Adrenal gland (tissue), 12 donors: Measurements from ENCODE around the gene RGPD3. TPM values are rescaled to one million over a fixed set of nuclear protein-coding genes. Genes with fewer than 3 reads are reported as not detected.
"Not testable (repeated sequence)": the region's sequence is repeated elsewhere in the genome, so short reads cannot be mapped to it uniquely, and the experiment has no call there.

Experiments
- DNase-seq, 7 donors: peaks; one replicate each; pipeline ENCODE4 v3.0.0-alpha.2; 2019 to 2020
- H3K27ac ChIP-seq, 5 donors: fragments of 200-600 bp; sonication (generic) in 4 of 5; 1 replicate in 3 of 5; 2 replicates in 2 of 5; pipeline versions ENCODE4 v1.5.1 to v1.8.0; 2016 to 2020; ENCODE audit warnings: mild to moderate bottlenecking in 1 of 5
- H3K27me3 ChIP-seq: fragments of 200-600 bp; 2 replicates; pipeline ENCODE4 v1.8.0; 2021
- H3K36me3 ChIP-seq, 2 donors: fragments of 200-600 bp; replicated peaks in 1 of 2; 1 replicate in 1 of 2; 2 replicates in 1 of 2; pipeline versions ENCODE4 v1.5.1 to v1.8.0; 2018 to 2022
- H3K4me1 ChIP-seq, 2 donors: fragments of 200-600 bp; replicated peaks in 1 of 2; 1 replicate in 1 of 2; 2 replicates in 1 of 2; pipeline versions ENCODE4 v1.5.1 to v1.8.0; 2018 to 2021
- H3K4me3 ChIP-seq, 4 donors: fragments of 200-600 bp; sonication (generic) in 3 of 4; one replicate each; pipeline ENCODE4 v1.5.1; 2016 to 2018
- H3K9me3 ChIP-seq, 3 donors: fragments of 200-600 bp; sonication (generic) in 1 of 3; replicated peaks in 1 of 3; 1 replicate in 2 of 3; 2 replicates in 1 of 3; pipeline versions ENCODE4 v1.5.1 to v1.8.0; 2016 to 2021
- WGBS, 4 donors: extraction: QIAGEN DNeasy Blood & Tissue Kit in 2 of 4; methylation state at CpG; one replicate each; pipeline versions ENCODE4 v1.1.5 to v1.1.7; 2013 to 2017; 5-methylcytosine and 5-hydroxymethylcytosine counted together
- intact Hi-C, 2 donors: fragments of 100-400 bp; cut with DNase I; formaldehyde crosslinking; loops; one replicate each; pipeline versions ENCODE4 v1.14.1 to v1.15.0; 2022 to 2023
- polyA plus RNA-seq, 3 donors: library from polyadenylated mRNA; stranded (reverse); fragments of 200-250 nt in 2 of 3; fragments of 350-450 nt in 1 of 3; fragmentation: Illumina TruSeq in 1 of 3; extraction: RNeasy Lipid Tissue Mini Kit (QIAGEN cat#74804) in 1 of 3; gene quantifications; one replicate each; pipeline ENCODE4 v1.2.3, GENCODE V29; 2013 to 2014
- total RNA-seq, 9 donors: library from RNA; depleted of rRNA in 4 of 9; stranded (reverse); fragments of >200 nt in 4 of 9; fragments of 120-200 nt in 1 of 9; fragmentation: NEBNext Ultra II Directional in 1 of 9; extraction: Animal tissue kit (Norgen Biotek cat#: 25700) in 1 of 9; gene quantifications; one replicate each; pipeline versions ENCODE4 v1.1.0 to v1.2.4, GENCODE V29; 2013 to 2023
- donor health status: healthy with polysubstance abuse.
- donor health status: Bipolar disorder and iron deficiency.
- donor health status: DM: yes; HTN: yes; CAD: no.
- donor health status: DM: no; HTN: no; CAD: no.
- donor health status: DM: no; HTN: no; CAD: no.
- donor health status: DM: yes; HTN: yes; CAD: no.

RGPD3 gene
- total and polyA plus RNA-seq, 12 donors, result 0.06 to 0.35 (median 0.13) TPM; not detected in 1

- H3K27ac ChIP-seq, DNase-seq, H3K36me3 ChIP-seq, H3K4me3 ChIP-seq, H3K4me1 ChIP-seq, H3K27me3 ChIP-seq, intact Hi-C loops, H3K9me3 ChIP-seq: not testable (repeated sequence)
- 69 to 77% (median 74%) methylated on average over 4 of the region's 4 CpGs for WGBS, 4 donors
Observed at GRCh38 chr2:106510791-106511190, 42.6 kb upstream of the RGPD3 start.

GRCh38 chr2:106509374-106509770 lies 41.2 kb upstream of the RGPD3 start:
- H3K27ac ChIP-seq, H3K4me1 ChIP-seq, H3K9me3 ChIP-seq, DNase-seq, H3K36me3 ChIP-seq, H3K27me3 ChIP-seq, intact Hi-C loops, H3K4me3 ChIP-seq: not testable (repeated sequence)
- WGBS, 4 donors, result 90 to 94% (median 93%) methylated on average over 2 to 6 of the region's 6 CpGs; no CpG with 5 or more reads in 1 of the 4 donors

DNA sequence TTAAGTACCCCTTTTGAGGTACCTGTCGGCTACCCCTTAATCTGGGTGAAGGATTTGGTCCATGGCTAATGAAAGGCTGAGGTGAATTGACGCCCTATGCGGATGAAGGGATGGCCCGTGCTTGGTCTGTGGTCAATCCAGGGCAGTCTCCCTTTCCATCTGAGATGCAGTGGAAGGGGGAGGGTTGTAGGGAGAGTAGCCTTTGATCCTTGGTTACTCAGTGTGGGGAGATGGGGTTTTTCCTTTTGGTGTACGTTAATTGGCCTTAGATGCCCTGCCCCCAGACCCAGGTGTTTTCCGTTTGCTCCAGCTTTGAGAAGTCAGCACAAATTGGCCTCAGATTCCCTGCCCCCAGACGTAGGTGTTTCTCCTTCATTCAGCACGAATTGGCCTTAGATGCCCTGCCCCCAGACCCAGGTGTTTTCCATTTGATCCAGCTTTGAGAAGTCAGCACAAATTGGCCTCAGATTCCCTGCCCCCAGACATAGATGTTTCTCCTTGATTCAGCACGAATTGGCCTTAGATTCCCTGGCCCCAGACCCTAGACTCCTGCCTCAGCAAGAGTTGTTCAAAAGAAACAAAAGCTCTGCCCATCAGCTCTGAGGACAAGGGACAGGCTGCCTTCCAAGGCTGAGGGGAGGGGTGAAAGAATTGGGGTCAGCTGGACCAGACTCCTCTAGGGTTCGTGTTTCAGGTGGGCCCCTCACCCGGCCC lies 40.6 kb upstream of the RGPD3 start:
- intact Hi-C loops, H3K4me3 ChIP-seq, H3K4me1 ChIP-seq, H3K27ac ChIP-seq, H3K36me3 ChIP-seq, DNase-seq, H3K9me3 ChIP-seq, H3K27me3 ChIP-seq: not testable (repeated sequence)
- WGBS, 4 donors, result 74 to 85% (median 80%) methylated on average over 6 to 9 of the region's 11 CpGs

- H3K4me1 ChIP-seq, H3K27me3 ChIP-seq, H3K36me3 ChIP-seq, intact Hi-C loops, H3K9me3 ChIP-seq, H3K27ac ChIP-seq, DNase-seq, H3K4me3 ChIP-seq: not testable (repeated sequence)
- WGBS, 4 donors, result 74 to 93% (median 79%) methylated on average over 7 to 9 of the region's 9 CpGs
Observed at GRCh38 chr2:106506002-106506687, 37.9 kb upstream of the RGPD3 start.

GRCh38 chr2:106504787-106505186 lies 36.6 kb upstream of the RGPD3 start:
- H3K27me3 ChIP-seq, H3K9me3 ChIP-seq, H3K36me3 ChIP-seq, H3K4me1 ChIP-seq, H3K4me3 ChIP-seq, DNase-seq, intact Hi-C loops, H3K27ac ChIP-seq: not testable (repeated sequence)
- 82 to 94% (median 88%) methylated on average over 4 of the region's 4 CpGs for WGBS, 4 donors

DNA sequence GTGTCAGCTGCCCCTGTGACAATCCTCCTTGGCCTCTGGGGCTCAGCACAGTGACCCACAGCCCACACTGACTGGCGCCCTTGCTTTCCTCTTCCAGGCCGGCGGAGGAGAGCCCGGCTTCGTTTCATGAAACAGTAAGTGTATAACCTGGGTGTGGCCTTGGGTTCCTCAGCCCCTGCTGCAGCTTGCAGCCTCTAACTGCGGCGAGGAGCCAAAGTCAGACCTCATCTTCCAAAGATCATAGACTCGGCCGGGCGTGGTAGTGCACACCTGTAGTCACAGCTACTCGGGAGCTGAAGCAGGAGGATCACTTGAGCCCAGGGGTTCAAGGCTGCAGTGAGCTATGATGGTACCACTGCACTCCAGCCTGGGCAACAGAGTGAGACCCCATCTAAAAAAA lies 36.0 kb upstream of the RGPD3 start:
- H3K9me3 ChIP-seq, H3K27me3 ChIP-seq, H3K36me3 ChIP-seq, intact Hi-C loops, H3K27ac ChIP-seq, H3K4me3 ChIP-seq, H3K4me1 ChIP-seq, DNase-seq: not testable (repeated sequence)
- WGBS, 4 donors, result 81 to 93% (median 87%) methylated on average over 4 to 8 of the region's 11 CpGs

GRCh38 chr2:106502351-106502750 lies 34.1 kb upstream of the RGPD3 start:
- H3K9me3 ChIP-seq, H3K27ac ChIP-seq, H3K4me3 ChIP-seq, H3K36me3 ChIP-seq, H3K4me1 ChIP-seq, H3K27me3 ChIP-seq, DNase-seq, intact Hi-C loops: not testable (repeated sequence)
- 89 to 94% (median 91%) methylated on average over 5 to 8 of the region's 8 CpGs for WGBS, 4 donors

DNA sequence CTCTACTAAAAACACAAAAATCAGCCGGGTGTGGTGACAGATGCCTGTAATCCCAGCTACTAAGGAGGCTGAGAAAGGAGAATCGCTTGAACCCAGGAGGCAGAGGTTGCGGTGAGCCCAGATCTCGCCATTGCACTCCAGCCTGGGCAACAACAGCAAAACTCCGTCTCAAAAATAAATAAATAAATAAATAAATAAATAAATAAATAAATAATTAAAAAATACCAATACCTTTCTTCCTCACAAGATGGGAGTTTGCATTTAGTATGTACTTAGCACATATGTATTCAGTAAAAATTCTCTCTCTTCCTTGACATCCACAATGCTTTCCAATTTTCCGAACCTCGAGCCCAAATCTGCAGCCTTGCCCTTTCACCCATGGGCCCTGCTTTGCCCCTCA lies 32.1 kb upstream of the RGPD3 start:
- H3K4me1 ChIP-seq, H3K36me3 ChIP-seq, DNase-seq, H3K27me3 ChIP-seq, H3K27ac ChIP-seq, H3K4me3 ChIP-seq, H3K9me3 ChIP-seq, intact Hi-C loops: not testable (repeated sequence)
- WGBS, 4 donors, result 70 to 98% (median 94%) methylated on average over 6 to 7 of the region's 7 CpGs

- DNase-seq, H3K4me3 ChIP-seq, H3K27ac ChIP-seq, H3K27me3 ChIP-seq, H3K4me1 ChIP-seq, H3K36me3 ChIP-seq, H3K9me3 ChIP-seq, intact Hi-C loops: not testable (repeated sequence)
- WGBS, 4 donors, result 50 to 100% (median 76%) methylated on average over 1 of the region's 1 CpG
Observed at GRCh38 chr2:106498549-106498948, 30.3 kb upstream of the RGPD3 start.

DNA sequence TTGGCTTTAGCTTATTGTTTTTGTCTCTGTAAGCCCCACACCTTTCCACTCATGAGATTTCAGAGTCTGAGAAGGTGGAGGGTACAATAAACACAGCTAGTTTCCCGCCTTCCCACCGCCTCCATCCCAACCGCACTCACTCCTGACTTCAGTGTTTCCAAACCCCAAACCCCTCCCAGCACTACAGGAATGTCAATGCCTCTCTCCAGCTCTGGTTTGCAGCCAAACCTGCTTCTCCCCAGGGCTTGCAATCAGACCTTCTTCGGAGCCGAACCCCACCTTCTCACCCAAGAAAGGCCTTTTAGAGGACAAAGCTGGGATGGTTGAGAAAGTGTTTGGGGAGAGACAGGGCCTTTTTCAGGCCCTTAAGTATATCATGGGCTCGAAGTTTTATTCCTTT lies 24.7 kb upstream of the RGPD3 start:
- WGBS, 4 donors, result 54 to 67% (median 61%) methylated on average over 6 of the region's 6 CpGs
- H3K4me1 ChIP-seq, H3K27me3 ChIP-seq, intact Hi-C loops, H3K27ac ChIP-seq, H3K9me3 ChIP-seq, H3K4me3 ChIP-seq, DNase-seq, H3K36me3 ChIP-seq: not testable (repeated sequence)

DNA sequence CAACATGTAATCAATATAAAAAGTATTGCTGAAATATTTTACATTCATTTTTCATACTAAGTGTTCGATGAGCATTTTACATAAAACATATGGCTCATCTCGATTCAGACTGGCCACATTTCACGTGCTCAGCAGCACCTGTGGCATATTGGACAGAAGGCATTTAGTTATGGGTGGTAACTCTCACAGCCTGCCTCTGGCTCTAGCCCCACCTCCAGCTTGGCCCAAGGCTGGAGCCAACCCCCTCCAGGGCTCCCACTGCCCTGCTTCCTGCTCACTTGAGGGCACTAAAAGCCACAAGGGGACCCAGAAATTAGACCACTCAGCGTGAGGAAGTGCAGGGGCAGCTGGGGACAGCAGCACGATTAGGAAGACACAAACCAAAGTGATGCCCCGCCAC lies 24.2 kb upstream of the RGPD3 start:
- H3K9me3 ChIP-seq, H3K4me1 ChIP-seq, intact Hi-C loops, H3K4me3 ChIP-seq, DNase-seq, H3K36me3 ChIP-seq, H3K27ac ChIP-seq, H3K27me3 ChIP-seq: not testable (repeated sequence)
- WGBS, 4 donors, result 77 to 89% (median 82%) methylated on average over 4 to 6 of the region's 6 CpGs
